GM12874 (cell line): ENCODE measurements around the gene ZSWIM4.

Experiments
- TF ChIP-seq, protein P1 (sequence below): IDR thresholded peaks from 2 replicates; pipeline ENCODE4 v1.5.1; 2011; ENCODE audit warnings: low read depth, mild to moderate bottlenecking, control low read depth, low read length, moderate library complexity; ENCODE audit not compliant: insufficient read depth

Gene ZSWIM4

DNA sequence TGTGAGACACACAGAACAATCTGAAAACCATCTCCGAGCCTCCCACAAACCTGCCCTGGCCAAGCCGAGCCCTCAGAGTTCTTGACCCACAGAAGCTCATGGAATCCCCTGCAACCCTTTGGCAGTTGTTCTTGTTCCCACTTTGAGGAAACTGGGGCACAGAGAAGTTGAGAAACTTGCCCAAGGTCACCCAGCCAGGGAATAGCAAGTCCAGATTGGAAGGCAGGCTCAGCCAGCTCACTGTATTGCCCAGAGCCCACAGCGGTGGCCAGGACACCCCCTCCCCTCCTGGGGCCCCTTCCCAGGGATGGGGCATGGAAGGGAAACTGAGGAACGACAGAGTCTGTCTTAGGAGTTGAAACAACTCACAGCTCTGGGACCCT lies 1.8 kb downstream of the ZSWIM4 start:
- TF ChIP-seq, protein P1, sequence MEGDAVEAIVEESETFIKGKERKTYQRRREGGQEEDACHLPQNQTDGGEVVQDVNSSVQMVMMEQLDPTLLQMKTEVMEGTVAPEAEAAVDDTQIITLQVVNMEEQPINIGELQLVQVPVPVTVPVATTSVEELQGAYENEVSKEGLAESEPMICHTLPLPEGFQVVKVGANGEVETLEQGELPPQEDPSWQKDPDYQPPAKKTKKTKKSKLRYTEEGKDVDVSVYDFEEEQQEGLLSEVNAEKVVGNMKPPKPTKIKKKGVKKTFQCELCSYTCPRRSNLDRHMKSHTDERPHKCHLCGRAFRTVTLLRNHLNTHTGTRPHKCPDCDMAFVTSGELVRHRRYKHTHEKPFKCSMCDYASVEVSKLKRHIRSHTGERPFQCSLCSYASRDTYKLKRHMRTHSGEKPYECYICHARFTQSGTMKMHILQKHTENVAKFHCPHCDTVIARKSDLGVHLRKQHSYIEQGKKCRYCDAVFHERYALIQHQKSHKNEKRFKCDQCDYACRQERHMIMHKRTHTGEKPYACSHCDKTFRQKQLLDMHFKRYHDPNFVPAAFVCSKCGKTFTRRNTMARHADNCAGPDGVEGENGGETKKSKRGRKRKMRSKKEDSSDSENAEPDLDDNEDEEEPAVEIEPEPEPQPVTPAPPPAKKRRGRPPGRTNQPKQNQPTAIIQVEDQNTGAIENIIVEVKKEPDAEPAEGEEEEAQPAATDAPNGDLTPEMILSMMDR, result no peak

DNA sequence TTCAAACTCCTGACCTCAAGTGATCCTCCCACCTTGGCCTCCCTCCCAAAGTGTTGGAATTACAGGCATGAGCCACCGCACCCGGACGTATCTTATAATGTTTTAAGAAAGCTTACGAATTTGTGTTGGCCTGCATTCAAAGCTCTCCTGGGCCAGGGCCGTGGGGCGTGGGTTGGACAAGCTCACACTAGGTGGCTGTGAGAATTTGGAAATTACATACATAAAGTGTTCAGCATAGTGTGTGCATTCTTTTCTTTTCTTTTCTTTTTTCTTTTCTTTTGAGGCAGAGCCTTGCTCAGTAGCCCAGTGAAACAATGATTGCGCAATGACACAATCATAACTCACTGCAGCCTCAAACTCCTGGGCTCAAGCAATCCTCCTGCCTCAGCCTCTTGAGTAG lies 2.6 kb downstream of the ZSWIM4 start:
- TF ChIP-seq, protein P1, result no peak

DNA sequence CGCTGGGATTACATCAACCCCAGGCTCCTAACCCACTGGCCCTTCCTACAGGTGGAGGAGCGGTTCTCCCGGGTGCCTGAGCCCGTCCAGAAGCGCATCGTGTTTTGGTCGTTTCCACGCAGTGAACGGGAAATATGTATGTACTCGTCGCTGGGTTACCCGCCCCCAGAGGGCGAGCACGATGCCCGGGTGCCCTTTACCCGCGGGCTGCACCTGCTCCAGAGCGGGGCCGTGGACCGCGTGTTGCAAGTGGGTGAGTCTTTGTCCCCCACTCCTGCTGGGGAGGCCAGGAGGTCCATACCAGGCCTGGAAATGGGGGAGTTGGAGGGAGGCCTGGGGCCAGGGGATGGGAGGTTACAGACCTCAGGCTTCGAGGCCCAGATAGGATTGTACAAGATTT lies 4.4 kb downstream of the ZSWIM4 start:
- TF ChIP-seq, protein P1, result no peak

DNA sequence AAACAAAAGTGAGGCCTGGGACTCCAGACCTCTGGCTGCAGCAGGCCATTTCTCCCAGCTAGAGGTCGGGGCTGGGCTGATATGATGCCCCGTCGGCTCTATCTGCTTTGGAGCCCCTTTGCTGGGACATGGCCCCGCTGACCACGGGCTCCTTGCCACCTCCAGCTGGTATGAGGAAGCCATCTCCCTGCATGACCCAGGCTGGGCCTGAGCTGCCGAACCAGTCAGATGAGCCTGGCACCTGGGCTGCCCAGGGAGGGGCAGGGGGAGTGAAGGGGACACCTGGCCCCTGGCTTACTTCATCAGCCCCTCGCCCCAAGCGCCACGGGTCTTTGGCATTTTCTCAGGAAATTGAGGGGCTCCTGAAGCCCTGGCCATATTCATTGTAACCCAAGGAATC lies 7.8 kb downstream of the ZSWIM4 start:
- TF ChIP-seq, protein P1, result no peak

DNA sequence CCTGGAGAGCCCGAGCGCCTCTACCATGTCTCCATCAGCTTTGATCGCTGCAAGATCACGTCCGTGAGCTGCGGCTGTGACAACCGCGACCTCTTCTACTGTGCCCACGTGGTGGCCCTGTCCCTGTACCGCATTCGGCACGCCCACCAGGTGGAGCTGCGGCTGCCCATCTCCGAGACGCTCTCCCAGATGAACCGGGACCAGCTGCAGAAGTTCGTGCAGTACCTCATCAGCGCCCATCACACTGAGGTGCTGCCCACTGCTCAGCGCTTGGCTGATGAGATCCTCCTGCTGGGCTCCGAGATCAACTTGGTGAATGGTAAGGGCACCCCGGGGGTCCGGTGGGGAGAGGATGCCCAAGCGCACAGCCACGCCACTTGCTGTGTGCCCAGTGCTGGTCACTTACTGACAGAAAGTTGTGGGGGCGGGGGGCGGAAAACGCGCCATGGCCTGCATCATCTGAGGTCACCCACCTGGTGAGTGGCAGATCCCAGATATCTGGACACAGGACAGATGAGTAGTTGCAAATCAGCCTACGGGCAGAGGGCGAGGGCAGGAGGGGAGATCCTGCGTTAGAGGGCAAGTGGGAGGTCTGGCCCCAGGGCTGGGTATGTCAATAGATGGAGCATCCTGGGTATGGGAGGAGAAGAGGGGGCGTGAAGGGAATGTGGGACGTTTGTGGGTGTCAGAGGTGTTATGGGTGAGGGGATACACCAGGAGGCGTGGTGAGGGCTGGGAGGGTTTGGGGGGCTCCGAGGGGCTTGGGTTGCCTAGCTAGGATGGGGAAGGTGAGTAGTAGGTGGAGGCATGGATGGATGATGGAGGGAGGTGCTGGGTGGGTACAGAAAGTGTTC lies 9.8 kb downstream of the ZSWIM4 start:
- TF ChIP-seq, protein P1, result 0 out of 2 replicates have a peak, but pooled peaks have one; percentile 11

DNA sequence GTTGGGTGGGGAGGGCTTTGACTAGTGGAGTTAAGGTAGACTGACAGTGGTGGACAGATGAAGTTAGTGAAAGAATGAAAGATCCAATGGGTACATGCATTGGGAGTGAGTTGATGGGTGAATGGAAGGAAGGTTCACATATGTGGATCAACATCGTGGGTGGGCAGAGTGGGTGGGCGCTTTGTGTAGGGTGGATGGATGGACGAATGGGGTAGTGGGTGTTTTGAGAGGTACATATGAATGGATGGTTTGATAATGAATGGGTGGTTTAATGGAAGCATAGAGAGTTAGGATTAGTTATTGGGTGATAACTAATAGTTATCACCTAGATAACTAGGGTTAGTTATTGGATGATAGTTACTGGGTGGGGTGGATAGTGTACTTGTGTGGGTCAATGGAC lies 11.5 kb downstream of the ZSWIM4 start:
- TF ChIP-seq, protein P1, result no peak

DNA sequence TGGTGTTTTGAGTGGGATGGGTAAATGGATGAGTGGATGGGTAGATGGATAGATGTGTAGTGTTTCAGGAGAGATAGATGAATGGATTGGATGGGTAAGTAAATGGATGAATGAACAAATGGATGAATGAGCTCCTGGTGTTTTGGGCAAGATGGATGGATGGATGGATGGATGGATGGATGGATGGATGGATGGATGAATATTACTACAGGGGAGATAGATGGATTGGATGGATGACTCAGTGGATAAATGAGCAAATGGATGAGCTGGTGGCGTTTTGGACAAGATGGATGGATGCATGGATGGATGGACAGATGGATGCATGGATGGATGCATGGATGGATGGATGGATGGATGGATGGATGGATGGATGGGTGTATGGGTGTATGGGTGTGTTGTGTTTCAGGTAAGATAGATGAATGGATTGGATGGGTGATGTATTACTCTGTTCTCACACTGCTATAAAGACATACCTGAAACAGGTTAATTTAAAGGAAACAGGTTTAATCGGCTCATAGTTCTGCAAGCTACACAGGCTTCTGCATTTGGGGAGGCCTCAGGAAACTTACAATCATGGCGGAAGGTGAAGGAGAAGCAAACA lies 12.3 kb downstream of the ZSWIM4 start:
- TF ChIP-seq, protein P1, result no peak
